Fibroblast of lung (primary cell): Measurements from ENCODE around the gene RRAGA.
"Not testable (repeated sequence)": the region's sequence is repeated elsewhere in the genome, so short reads cannot be mapped to it uniquely, and the experiment has no call there.

Source experiments
- EZH2 ChIP-seq: IDR thresholded peaks from 2 replicates; pipeline ENCODE4 v1.5.1; 2012; ENCODE audit warnings: low read length, control low read depth, mild to moderate bottlenecking; ENCODE audit errors: missing control alignments
- TF ChIP-seq, protein P1 (sequence below), 2 donors: IDR thresholded peaks in 1 of 2; conservative IDR thresholded peaks in 1 of 2; 1 replicate in 1 of 2; 2 replicates in 1 of 2; pipeline ENCODE4 v1.5.1; 2011 to 2012; ENCODE audit warnings: low read length in 2 of 2, control low read depth in 1 of 2, inconsistent platforms in 1 of 2, low read depth in 1 of 2, mild to moderate bottlenecking in 1 of 2

GRCh38 chr9:19097431-19097830 lies 48.2 kb downstream of the RRAGA start:
- TF ChIP-seq, protein P1, sequence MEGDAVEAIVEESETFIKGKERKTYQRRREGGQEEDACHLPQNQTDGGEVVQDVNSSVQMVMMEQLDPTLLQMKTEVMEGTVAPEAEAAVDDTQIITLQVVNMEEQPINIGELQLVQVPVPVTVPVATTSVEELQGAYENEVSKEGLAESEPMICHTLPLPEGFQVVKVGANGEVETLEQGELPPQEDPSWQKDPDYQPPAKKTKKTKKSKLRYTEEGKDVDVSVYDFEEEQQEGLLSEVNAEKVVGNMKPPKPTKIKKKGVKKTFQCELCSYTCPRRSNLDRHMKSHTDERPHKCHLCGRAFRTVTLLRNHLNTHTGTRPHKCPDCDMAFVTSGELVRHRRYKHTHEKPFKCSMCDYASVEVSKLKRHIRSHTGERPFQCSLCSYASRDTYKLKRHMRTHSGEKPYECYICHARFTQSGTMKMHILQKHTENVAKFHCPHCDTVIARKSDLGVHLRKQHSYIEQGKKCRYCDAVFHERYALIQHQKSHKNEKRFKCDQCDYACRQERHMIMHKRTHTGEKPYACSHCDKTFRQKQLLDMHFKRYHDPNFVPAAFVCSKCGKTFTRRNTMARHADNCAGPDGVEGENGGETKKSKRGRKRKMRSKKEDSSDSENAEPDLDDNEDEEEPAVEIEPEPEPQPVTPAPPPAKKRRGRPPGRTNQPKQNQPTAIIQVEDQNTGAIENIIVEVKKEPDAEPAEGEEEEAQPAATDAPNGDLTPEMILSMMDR (conservative IDR thresholded peaks at IDR 0.05 in 1 of 2, IDR thresholded peaks at IDR 0.05 in 1 of 2; ENCODE audit: low read depth in 1 of 2, low read length in 2 of 2): not testable (repeated sequence)
- TF ChIP-seq EZH2: not testable (repeated sequence)
